NOMO-1 treated with DMSO at 0.1 percent for 48 hours (cell line): Measurements from ENCODE around the gene CCDC73.
"Not testable (repeated sequence)": the region's sequence is repeated elsewhere in the genome, so short reads cannot be mapped to it uniquely, and the experiment has no call there.

Experiments used
- DNase-seq: peaks from one replicate; lab custom pipeline; 2025; ENCODE audit not compliant: unreplicated experiment; lab: John Stamatoyannopoulos, UW

The CCDC73 gene

GRCh38 chr11:32809313-32809712 lies 14.9 kb upstream of the CCDC73 start:
- peak; percentile 69 for DNase-seq

GRCh38 chr11:32796425-32796824 lies 2.0 kb upstream of the CCDC73 start:
- no peak for DNase-seq

- peak; percentile 21 for DNase-seq
These were observed 1.4 kb downstream of the CCDC73 start for GRCh38 chr11:32792948-32793475.

- no peak for DNase-seq
These were observed 2.1 kb downstream of the CCDC73 start for GRCh38 chr11:32792111-32792947.

- no peak for DNase-seq
These were observed 3.5 kb downstream of the CCDC73 start for GRCh38 chr11:32790916-32791315.

- DNase-seq = no peak
These were observed 7.7 kb downstream of the CCDC73 start for GRCh38 chr11:32786811-32787210.

- no peak for DNase-seq
These were observed 9.2 kb downstream of the CCDC73 start for GRCh38 chr11:32785262-32785661.

GRCh38 chr11:32781721-32782120 lies 12.7 kb downstream of the CCDC73 start:
- no peak for DNase-seq

- not testable (repeated sequence) for DNase-seq
These were observed 13.6 kb downstream of the CCDC73 start for GRCh38 chr11:32780839-32781238.

GRCh38 chr11:32779136-32779535 lies 15.3 kb downstream of the CCDC73 start:
- DNase-seq = peak; percentile 69

GRCh38 chr11:32775908-32776307 lies 18.6 kb downstream of the CCDC73 start:
- DNase-seq = no peak

GRCh38 chr11:32774081-32774480 lies 20.4 kb downstream of the CCDC73 start:
- no peak for DNase-seq

GRCh38 chr11:32772731-32773130 lies 21.7 kb downstream of the CCDC73 start:
- DNase-seq = no peak

- not testable (repeated sequence) for DNase-seq
These were observed 32.7 kb downstream of the CCDC73 start for GRCh38 chr11:32761774-32762173.

GRCh38 chr11:32758291-32758690 lies 36.2 kb downstream of the CCDC73 start:
- DNase-seq = no peak

GRCh38 chr11:32753181-32753580 lies 41.3 kb downstream of the CCDC73 start:
- not testable (repeated sequence) for DNase-seq

- DNase-seq = no peak
These were observed 42.5 kb downstream of the CCDC73 start for GRCh38 chr11:32752001-32752400.

- DNase-seq = no peak
These were observed 43.1 kb downstream of the CCDC73 start for GRCh38 chr11:32751381-32751780.

- no peak for DNase-seq
These were observed 64.5 kb downstream of the CCDC73 start for GRCh38 chr11:32729976-32730375.

GRCh38 chr11:32723332-32723731 lies 71.1 kb downstream of the CCDC73 start:
- DNase-seq = no peak

- no peak for DNase-seq
These were observed 72.2 kb downstream of the CCDC73 start for GRCh38 chr11:32722255-32722654.

GRCh38 chr11:32713496-32713895 lies 81.0 kb downstream of the CCDC73 start:
- no peak for DNase-seq

GRCh38 chr11:32708978-32709377 lies 85.5 kb downstream of the CCDC73 start:
- not testable (repeated sequence) for DNase-seq
